HuH-7.5 (cell line): ENCODE measurements around the gene NPR1.

Experiments used
- DNase-seq: peaks from one replicate; pipeline ENCODE4 v3.0.0; 2011; ENCODE audit warnings: low spot score

Gene NPR1

DNA sequence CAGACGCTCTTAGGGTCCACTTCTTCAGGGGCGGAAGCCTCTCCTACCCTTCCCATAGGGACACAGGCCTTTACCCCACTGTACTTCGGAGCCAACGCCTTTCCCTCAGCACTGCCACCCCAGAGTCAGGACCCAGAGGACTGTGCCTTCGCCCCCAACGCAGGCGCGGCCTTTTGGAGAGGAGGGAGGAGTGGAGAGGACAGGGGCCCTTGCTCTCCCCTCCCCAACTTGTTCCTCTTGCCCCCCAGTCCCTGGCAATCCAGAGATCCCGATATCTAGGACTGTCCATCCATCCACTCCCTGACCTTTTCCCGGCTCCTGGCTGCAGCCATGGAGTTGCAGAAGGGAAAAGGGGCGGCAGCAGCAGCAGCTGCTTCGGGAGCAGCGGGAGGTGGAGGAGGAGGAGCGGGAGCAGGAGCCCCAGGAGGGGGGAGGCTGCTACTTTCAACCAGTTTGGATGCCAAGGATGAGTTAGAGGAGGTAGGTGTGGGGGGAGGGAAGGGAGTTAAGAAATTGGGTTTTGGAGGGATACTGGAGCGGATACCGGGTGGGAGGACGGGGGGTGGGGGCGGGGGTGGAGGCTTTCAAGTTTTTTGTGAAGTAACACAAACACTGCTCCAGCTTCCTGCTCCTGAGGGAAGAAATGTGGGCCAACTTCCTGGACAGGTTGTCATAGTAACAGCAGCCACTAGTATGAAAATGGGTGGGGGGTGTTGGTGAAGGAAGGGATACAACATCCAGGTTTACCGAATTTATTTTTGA, 50.0 kb downstream of the NPR1 start:
- DNase-seq: peak; percentile 25

DNA sequence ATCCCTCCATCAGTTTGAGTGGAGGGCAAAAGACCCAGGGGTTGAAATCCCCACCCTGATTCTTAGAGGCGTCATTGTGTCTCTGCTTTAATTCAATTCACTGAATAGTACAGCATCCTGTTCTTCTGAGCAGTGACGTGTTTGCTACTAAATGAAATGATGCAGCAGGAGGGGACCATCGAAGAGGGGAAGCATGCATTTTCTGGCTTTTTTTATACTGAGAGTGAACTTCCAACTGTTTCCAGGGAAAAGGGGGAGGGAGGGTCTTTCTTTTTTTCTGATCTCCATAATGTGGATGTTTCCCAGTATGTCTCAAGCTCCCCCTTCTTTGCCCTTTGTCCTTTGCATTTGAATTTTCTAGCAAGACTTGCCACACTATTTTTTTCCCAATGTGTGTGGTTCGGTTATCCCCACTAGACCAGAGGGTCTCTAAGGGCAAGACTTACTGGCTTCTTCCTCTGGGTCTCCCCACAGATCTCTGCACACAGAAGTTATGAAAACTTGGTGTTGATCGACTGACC, 52.0 kb downstream of the NPR1 start:
- no peak for DNase-seq

DNA sequence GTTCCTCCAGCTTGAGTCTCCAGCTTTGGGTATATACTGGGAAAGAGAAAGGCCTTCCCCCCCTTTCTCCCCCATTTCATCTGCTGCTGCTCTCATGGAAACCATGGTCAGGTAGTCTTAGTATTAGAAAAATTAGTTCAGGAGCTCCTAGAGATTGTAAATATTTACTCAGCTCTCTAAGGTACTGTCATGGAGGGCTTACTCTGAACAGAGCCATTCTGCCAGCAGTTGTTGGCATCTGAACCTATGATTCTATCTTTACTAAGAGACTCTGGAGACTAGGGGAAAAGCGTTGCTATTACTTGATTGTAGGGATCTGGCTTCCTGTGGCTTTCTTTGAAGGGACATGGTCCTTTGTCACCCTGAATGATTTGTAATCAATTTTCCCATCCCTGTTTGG, 55.5 kb downstream of the NPR1 start:
- DNase-seq: no peak

DNA sequence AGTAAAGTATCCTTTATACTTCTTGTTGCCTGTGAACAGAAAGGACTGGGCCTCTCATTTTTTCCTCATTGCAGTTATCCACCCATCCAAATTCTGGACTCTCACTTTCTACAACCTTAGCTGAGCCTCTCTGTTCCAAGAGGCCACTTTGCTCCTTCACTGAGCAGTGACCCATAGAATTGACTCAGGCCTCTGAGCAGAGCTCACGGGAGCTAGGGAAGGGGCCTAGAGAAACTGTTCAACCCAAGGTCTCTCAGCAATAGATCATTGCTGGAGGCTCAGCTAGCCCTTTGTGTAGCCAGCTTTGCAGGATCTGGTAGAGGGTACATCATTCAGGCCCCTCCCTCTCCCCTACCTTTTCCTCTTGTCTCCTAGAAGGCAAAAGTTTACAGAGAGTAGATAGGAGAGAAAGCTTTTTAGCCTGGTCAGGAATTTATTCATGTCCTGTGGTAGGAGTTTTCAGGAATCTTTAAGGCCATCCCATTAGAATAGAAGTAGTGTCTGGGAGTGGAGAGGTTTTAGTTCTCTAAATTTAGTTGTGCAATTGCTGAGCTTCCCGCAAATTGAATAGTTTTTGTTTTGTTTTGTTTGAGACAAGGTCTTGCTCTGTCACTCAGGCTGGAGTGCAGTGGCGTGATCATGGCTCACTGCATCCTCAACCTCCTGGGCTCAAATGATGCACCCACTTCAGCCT, 56.1 kb downstream of the NPR1 start:
- DNase-seq: no peak

DNA sequence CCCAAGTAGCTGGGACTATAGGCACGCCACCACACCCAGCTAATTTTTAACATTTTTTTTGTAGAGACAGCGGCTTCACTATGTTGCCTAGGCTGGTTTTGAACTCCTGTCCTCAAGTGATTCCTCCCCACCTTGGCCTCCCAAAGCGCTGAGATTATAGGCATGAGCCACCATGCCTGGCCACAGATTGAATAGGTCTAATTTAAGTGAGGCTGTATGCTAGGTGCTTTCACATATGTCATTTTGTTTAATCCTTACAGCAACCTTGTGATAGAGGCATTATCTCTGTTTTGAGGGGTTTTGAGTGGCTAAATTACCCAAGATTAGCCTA, 56.6 kb downstream of the NPR1 start:
- DNase-seq: no peak

DNA sequence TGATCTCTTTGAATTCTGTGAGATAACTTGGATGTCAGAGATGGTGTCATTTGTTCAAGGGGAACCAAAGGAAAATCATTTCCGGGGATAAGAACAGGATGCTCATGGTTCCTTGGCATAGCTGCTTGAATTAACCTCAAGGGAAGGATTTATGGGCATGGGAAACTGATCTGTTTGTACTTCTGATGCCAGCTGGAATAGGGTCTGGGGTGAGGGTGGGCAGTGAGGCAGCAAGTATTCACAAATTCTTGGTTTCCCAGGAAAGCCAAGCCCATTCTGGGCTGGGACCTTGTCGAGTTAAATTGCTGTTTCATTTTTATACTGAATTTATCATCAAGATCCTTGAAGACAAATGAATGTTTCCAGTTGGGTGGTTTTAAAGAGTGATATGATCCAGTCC, 63.5 kb downstream of the NPR1 start:
- DNase-seq: no peak

DNA sequence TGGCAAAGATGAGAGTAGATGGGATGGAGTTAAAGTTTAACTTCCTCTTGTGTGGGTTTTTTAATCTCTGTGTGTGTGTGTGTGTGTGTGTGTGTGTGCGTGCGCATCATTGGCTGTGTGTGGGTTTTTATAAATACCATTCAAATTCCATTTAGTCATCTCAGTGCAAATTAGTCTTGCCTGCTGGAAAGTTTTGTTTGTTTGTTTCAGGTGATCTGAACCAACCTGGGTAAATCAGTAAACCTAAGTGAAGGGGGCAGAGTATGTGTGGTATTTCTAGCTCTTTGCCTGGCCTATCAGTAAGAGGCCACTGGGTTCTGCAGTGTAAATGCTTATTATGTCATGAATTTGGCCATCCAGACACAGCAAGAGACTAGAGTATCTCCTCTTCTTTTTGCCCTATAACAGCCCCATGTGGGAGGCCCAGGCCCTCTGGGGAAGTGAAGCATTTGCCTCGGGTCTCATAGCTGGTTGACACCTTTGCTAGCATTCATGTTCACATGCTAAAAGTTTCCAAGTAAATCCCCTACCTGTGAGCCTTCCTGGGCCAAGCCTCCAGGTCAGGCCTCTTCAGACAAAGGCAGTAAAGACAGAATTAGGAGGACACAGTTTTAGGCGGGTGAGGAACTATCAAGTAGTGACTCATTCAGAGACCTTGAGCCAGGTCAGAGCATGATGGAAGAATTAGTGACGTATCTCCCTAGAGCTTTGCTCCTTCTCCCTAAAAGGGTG, 64.1 kb downstream of the NPR1 start:
- DNase-seq: no peak
